ENCODE measurements around the gene TRPM4. TPM values are rescaled to one million over a fixed set of nuclear protein-coding genes. Genes with fewer than 3 reads are reported as not detected.
"Not testable (repeated sequence)": the region's sequence is repeated elsewhere in the genome, so short reads cannot be mapped to it uniquely, and the experiment has no call there.

TRPM4 gene
- polyA plus RNA-seq, 4 donors = 15.8 to 298 (median 92.6) TPM

GRCh38 chr19:49214701-49215100 lies 57.1 kb downstream of the TRPM4 start:
- Histone ChIP-seq H3K4me3 (ENCODE audit: low read depth in 1 of 3, low read length in 3 of 3) (no peak overlapping the region), H3K27me3 (ENCODE audit: control insufficient read depth in 3 of 3, insufficient read depth in 3 of 3, low read length in 3 of 3) (peaks cover 0 to 21% (median 0%) of the 10 kb centered on the region in 3 donors), H3K36me3 (ENCODE audit: control insufficient read depth in 3 of 3, insufficient read depth in 2 of 3, low read depth in 1 of 3, low read length in 3 of 3) (peaks cover 0 to 3% (median 0%) of the 10 kb centered on the region in 3 donors), H3K9me3 (ENCODE audit: control insufficient read depth in 2 of 2, insufficient read depth in 1 of 2, low read depth in 1 of 2, low read length in 1 of 2) (peaks cover 0 to 6% of the 10 kb centered on the region in 2 donors), H3K27ac (ENCODE audit: low read depth in 1 of 3, low read length in 2 of 3) (peak overlapping the region in 1 of 3 donors; percentile 5), H3K4me1 (ENCODE audit: control insufficient read depth in 3 of 3, insufficient read depth in 2 of 3, low read depth in 1 of 3, low read length in 2 of 3) (no peaks in the 10 kb centered on the region)
- no peak for FAIRE-seq
- DNase-seq = no peak
- 82 to 85% (median 84%) methylated on average over 9 of the region's 9 CpGs for WGBS, 3 donors

GRCh38 chr19:49216071-49216470 lies 58.5 kb downstream of the TRPM4 start:
- H3K4me1 ChIP-seq (ENCODE audit: control insufficient read depth in 3 of 3, insufficient read depth in 2 of 3, low read depth in 1 of 3, low read length in 2 of 3) = no peaks in the 10 kb centered on the region
- WGBS, 3 donors = 66 to 72% (median 68%) methylated on average over 10 of the region's 10 CpGs
- FAIRE-seq = no peak

GRCh38 chr19:49217382-49217781 lies 59.8 kb downstream of the TRPM4 start:
- FAIRE-seq (no peak), DNase-seq (no peak)
- WGBS, 3 donors = 70 to 88% (median 87%) methylated on average over 6 of the region's 6 CpGs
- Histone ChIP-seq H3K36me3 (ENCODE audit: control insufficient read depth in 3 of 3, insufficient read depth in 2 of 3, low read depth in 1 of 3, low read length in 3 of 3) (no peaks in the 10 kb centered on the region), H3K4me3 (ENCODE audit: low read depth in 1 of 3, low read length in 3 of 3) (no peak overlapping the region), H3K27ac (ENCODE audit: low read depth in 1 of 3, low read length in 2 of 3) (no peak overlapping the region), H3K4me1 (ENCODE audit: control insufficient read depth in 3 of 3, insufficient read depth in 2 of 3, low read depth in 1 of 3, low read length in 2 of 3) (no peaks in the 10 kb centered on the region), H3K9me3 (ENCODE audit: control insufficient read depth in 2 of 2, insufficient read depth in 1 of 2, low read depth in 1 of 2, low read length in 1 of 2) (peaks cover 0 to 12% of the 10 kb centered on the region in 2 donors), H3K27me3 (ENCODE audit: control insufficient read depth in 3 of 3, insufficient read depth in 3 of 3, low read length in 3 of 3) (peaks cover 0 to 2% (median 0%) of the 10 kb centered on the region in 3 donors)

More at GRCh38 chr19:49216071-49216470, 58.5 kb downstream of the TRPM4 start:
- H3K4me3 ChIP-seq (ENCODE audit: low read depth in 1 of 3, low read length in 3 of 3) = no peak overlapping the region
- no peak overlapping the region for H3K27ac ChIP-seq (ENCODE audit: low read depth in 1 of 3, low read length in 2 of 3)
- H3K9me3 ChIP-seq (ENCODE audit: control insufficient read depth in 2 of 2, insufficient read depth in 1 of 2, low read depth in 1 of 2, low read length in 1 of 2) = peaks cover 0 to 6% of the 10 kb centered on the region in 2 donors
- H3K36me3 ChIP-seq (ENCODE audit: control insufficient read depth in 3 of 3, insufficient read depth in 2 of 3, low read depth in 1 of 3, low read length in 3 of 3) = peaks cover 0 to 3% (median 0%) of the 10 kb centered on the region in 3 donors
- peaks cover 0 to 9% (median 0%) of the 10 kb centered on the region in 3 donors for H3K27me3 ChIP-seq (ENCODE audit: control insufficient read depth in 3 of 3, insufficient read depth in 3 of 3, low read length in 3 of 3)
- DNase-seq = no peak

- H3K27me3 ChIP-seq (ENCODE audit: control insufficient read depth in 3 of 3, insufficient read depth in 3 of 3, low read length in 3 of 3) = peaks cover 0 to 2% (median 0%) of the 10 kb centered on the region in 3 donors
- H3K4me1 ChIP-seq (ENCODE audit: control insufficient read depth in 3 of 3, insufficient read depth in 2 of 3, low read depth in 1 of 3, low read length in 2 of 3) = no peaks in the 10 kb centered on the region
- DNase-seq (no peak), FAIRE-seq (no peak)
- WGBS, 3 donors = 73 to 77% (median 74%) methylated on average over 6 of the region's 6 CpGs
- H3K9me3 ChIP-seq (ENCODE audit: control insufficient read depth in 2 of 2, insufficient read depth in 1 of 2, low read depth in 1 of 2, low read length in 1 of 2) = peaks cover 0 to 12% of the 10 kb centered on the region in 2 donors
- H3K4me3 ChIP-seq (ENCODE audit: low read depth in 1 of 3, low read length in 3 of 3) = no peak overlapping the region
- no peaks in the 10 kb centered on the region for H3K36me3 ChIP-seq (ENCODE audit: control insufficient read depth in 3 of 3, insufficient read depth in 2 of 3, low read depth in 1 of 3, low read length in 3 of 3)
- no peak overlapping the region for H3K27ac ChIP-seq (ENCODE audit: low read depth in 1 of 3, low read length in 2 of 3)
These were observed 64.4 kb downstream of the TRPM4 start for GRCh38 chr19:49222011-49222410.

GRCh38 chr19:49222528-49222927 lies 64.9 kb downstream of the TRPM4 start:
- H3K9me3 ChIP-seq (ENCODE audit: control insufficient read depth in 2 of 2, insufficient read depth in 1 of 2, low read depth in 1 of 2, low read length in 1 of 2) = peaks cover 0 to 7% of the 10 kb centered on the region in 2 donors
- H3K27ac ChIP-seq (ENCODE audit: low read depth in 1 of 3, low read length in 2 of 3) = no peak overlapping the region
- WGBS, 3 donors = 80 to 84% (median 80%) methylated on average over 4 of the region's 4 CpGs
- H3K4me1 ChIP-seq (ENCODE audit: control insufficient read depth in 3 of 3, insufficient read depth in 2 of 3, low read depth in 1 of 3, low read length in 2 of 3) = no peaks in the 10 kb centered on the region
- FAIRE-seq (no peak), DNase-seq (no peak)
- H3K4me3 ChIP-seq (ENCODE audit: low read depth in 1 of 3, low read length in 3 of 3) = no peak overlapping the region
- H3K36me3 ChIP-seq (ENCODE audit: control insufficient read depth in 3 of 3, insufficient read depth in 2 of 3, low read depth in 1 of 3, low read length in 3 of 3) = no peaks in the 10 kb centered on the region
- H3K27me3 ChIP-seq (ENCODE audit: control insufficient read depth in 3 of 3, insufficient read depth in 3 of 3, low read length in 3 of 3) = no peaks in the 10 kb centered on the region

- Histone ChIP-seq H3K27me3 (ENCODE audit: control insufficient read depth in 3 of 3, insufficient read depth in 3 of 3, low read length in 3 of 3) (no peaks in the 10 kb centered on the region), H3K36me3 (ENCODE audit: control insufficient read depth in 3 of 3, insufficient read depth in 2 of 3, low read depth in 1 of 3, low read length in 3 of 3) (no peaks in the 10 kb centered on the region)
- FAIRE-seq = no peak
These were observed 65.9 kb downstream of the TRPM4 start for GRCh38 chr19:49223472-49223871.

GRCh38 chr19:49224441-49224840 lies 66.8 kb downstream of the TRPM4 start:
- FAIRE-seq = not testable (repeated sequence)

More at GRCh38 chr19:49223472-49223871, 65.9 kb downstream of the TRPM4 start:
- H3K27ac ChIP-seq (ENCODE audit: low read depth in 1 of 3, low read length in 2 of 3) = no peak overlapping the region
- H3K4me3 ChIP-seq (ENCODE audit: low read depth in 1 of 3, low read length in 3 of 3) = no peak overlapping the region
- 83 to 88% (median 87%) methylated on average over 9 of the region's 9 CpGs for WGBS, 3 donors
- H3K4me1 ChIP-seq (ENCODE audit: control insufficient read depth in 3 of 3, insufficient read depth in 2 of 3, low read depth in 1 of 3, low read length in 2 of 3) = no peaks in the 10 kb centered on the region
- peaks cover 0 to 6% of the 10 kb centered on the region in 2 donors for H3K9me3 ChIP-seq (ENCODE audit: control insufficient read depth in 2 of 2, insufficient read depth in 1 of 2, low read depth in 1 of 2, low read length in 1 of 2)
- DNase-seq = no peak

GRCh38 chr19:49224879-49225278 lies 67.3 kb downstream of the TRPM4 start:
- Histone ChIP-seq H3K4me1 (ENCODE audit: control insufficient read depth in 3 of 3, insufficient read depth in 2 of 3, low read depth in 1 of 3, low read length in 2 of 3) (no peaks in the 10 kb centered on the region), H3K4me3 (ENCODE audit: low read depth in 1 of 3, low read length in 3 of 3) (no peak overlapping the region), H3K27ac (ENCODE audit: low read depth in 1 of 3, low read length in 2 of 3) (peak overlapping the region in 1 of 3 donors; percentile 25), H3K9me3 (ENCODE audit: control insufficient read depth in 2 of 2, insufficient read depth in 1 of 2, low read depth in 1 of 2, low read length in 1 of 2) (peaks cover 0 to 13% of the 10 kb centered on the region in 2 donors), H3K36me3 (ENCODE audit: control insufficient read depth in 3 of 3, insufficient read depth in 2 of 3, low read depth in 1 of 3, low read length in 3 of 3) (no peaks in the 10 kb centered on the region), H3K27me3 (ENCODE audit: control insufficient read depth in 3 of 3, insufficient read depth in 3 of 3, low read length in 3 of 3) (no peaks in the 10 kb centered on the region)
- WGBS, 3 donors = 21 to 33% (median 22%) methylated on average over 8 of the region's 8 CpGs
- no peak for FAIRE-seq
- DNase-seq = peak; percentile 39 to 74

More at GRCh38 chr19:49224441-49224840, 66.8 kb downstream of the TRPM4 start:
- H3K27ac ChIP-seq (ENCODE audit: low read depth in 1 of 3, low read length in 2 of 3); H3K36me3 ChIP-seq (ENCODE audit: control insufficient read depth in 3 of 3, insufficient read depth in 2 of 3, low read depth in 1 of 3, low read length in 3 of 3); H3K27me3 ChIP-seq (ENCODE audit: control insufficient read depth in 3 of 3, insufficient read depth in 3 of 3, low read length in 3 of 3); H3K4me3 ChIP-seq (ENCODE audit: low read depth in 1 of 3, low read length in 3 of 3); H3K4me1 ChIP-seq (ENCODE audit: control insufficient read depth in 3 of 3, insufficient read depth in 2 of 3, low read depth in 1 of 3, low read length in 2 of 3); DNase-seq: not testable (repeated sequence)
- H3K9me3 ChIP-seq (ENCODE audit: control insufficient read depth in 2 of 2, insufficient read depth in 1 of 2, low read depth in 1 of 2, low read length in 1 of 2) = peaks cover 0 to 11% of the 10 kb centered on the region in 2 donors
- 77 to 88% (median 79%) methylated on average over 11 of the region's 11 CpGs for WGBS, 3 donors

GRCh38 chr19:49229416-49229815 lies 71.8 kb downstream of the TRPM4 start:
- H3K9me3 ChIP-seq (ENCODE audit: control insufficient read depth in 2 of 2, insufficient read depth in 1 of 2, low read depth in 1 of 2, low read length in 1 of 2) = peaks cover 0 to 7% of the 10 kb centered on the region in 2 donors
- no peak for DNase-seq

More at GRCh38 chr19:49229416-49229815, 71.8 kb downstream of the TRPM4 start:
- Histone ChIP-seq H3K36me3 (ENCODE audit: control insufficient read depth in 3 of 3, insufficient read depth in 2 of 3, low read depth in 1 of 3, low read length in 3 of 3) (no peaks in the 10 kb centered on the region), H3K27ac (ENCODE audit: low read depth in 1 of 3, low read length in 2 of 3) (no peak overlapping the region), H3K4me3 (ENCODE audit: low read depth in 1 of 3, low read length in 3 of 3) (no peak overlapping the region), H3K4me1 (ENCODE audit: control insufficient read depth in 3 of 3, insufficient read depth in 2 of 3, low read depth in 1 of 3, low read length in 2 of 3) (no peaks in the 10 kb centered on the region), H3K27me3 (ENCODE audit: control insufficient read depth in 3 of 3, insufficient read depth in 3 of 3, low read length in 3 of 3) (no peaks in the 10 kb centered on the region)
- no peak for FAIRE-seq
- 86 to 100% (median 88%) methylated on average over 3 of the region's 3 CpGs for WGBS, 3 donors

Measured in small intestine (tissue), 7 donors.